K562 (cell line): Measurements from ENCODE around the gene OPTN. TPM values are rescaled to one million over a fixed set of nuclear protein-coding genes. Genes with fewer than 3 reads are reported as not detected.

ENCODE experiments used
- AFF1 ChIP-seq, 2 experiments: fragments of 450-650 bp; IDR thresholded peaks; 2 replicates each; pipeline ENCODE4 v1.6.1; 2018; ENCODE audit warnings: mild to moderate bottlenecking in 2 of 2, low read depth in 1 of 2; ENCODE audit not compliant: partially characterized antibody in 2 of 2
- CCAR2 ChIP-seq: fragments of 200-400 bp; formaldehyde crosslinking; IDR thresholded peaks from 2 replicates; pipeline ENCODE4 v1.6.1; 2017; ENCODE audit warnings: mild to moderate bottlenecking, low read depth, low read length
- CEBPB ChIP-seq: fragments of 450-650 bp; IDR thresholded peaks from 2 replicates; pipeline ENCODE4 v1.6.1; 2016; ENCODE audit warnings: missing genetic modification characterization, missing compliant biosample characterization
- CEBPG ChIP-seq, 3 experiments: fragments of 200-800 bp in 1 of 3; sonication (Bioruptor generic) in 1 of 3; sonication (generic) in 1 of 3; formaldehyde crosslinking in 1 of 3; IDR thresholded peaks in 2 of 3; conservative IDR thresholded peaks in 1 of 3; 2 replicates each; pipeline versions ENCODE4 v1.6.1 to v1.8.0; 2016 to 2022; ENCODE audit warnings: missing compliant biosample characterization in 2 of 3, missing genetic modification characterization in 2 of 3, mild to moderate bottlenecking in 1 of 3, missing genetic modification reagents in 1 of 3
- ETV5 ChIP-seq: sonication (generic); formaldehyde crosslinking; IDR thresholded peaks from 2 replicates; pipeline ENCODE4 v1.4.0; 2020; ENCODE audit warnings: low read depth, mild to moderate bottlenecking, missing genetic modification reagents
- EZH2 ChIP-seq: IDR thresholded peaks from 2 replicates; pipeline ENCODE4 v1.6.1; 2012; ENCODE audit warnings: low read depth, mild to moderate bottlenecking, inconsistent platforms, low read length, borderline replicate concordance
- HLTF ChIP-seq: fragments of 450-650 bp; IDR thresholded peaks from 2 replicates; pipeline ENCODE4 v1.6.1; 2016
- KHSRP ChIP-seq: fragments of 450-650 bp; IDR thresholded peaks from 2 replicates; pipeline ENCODE4 v1.6.1; 2017
- KLF16 ChIP-seq: IDR thresholded peaks from 2 replicates; pipeline ENCODE4 v1.6.1; 2016; ENCODE audit warnings: antibody characterized with exemption
- PCBP2 ChIP-seq: fragments of 200-400 bp; formaldehyde crosslinking; IDR thresholded peaks from 2 replicates; pipeline ENCODE4 v1.6.1; 2018; ENCODE audit warnings: low read length, low read depth, mild to moderate bottlenecking, moderate library complexity; ENCODE audit not compliant: poor library complexity, severe bottlenecking
- PRDM10 ChIP-seq: fragments of 450-650 bp; IDR thresholded peaks from 2 replicates; pipeline ENCODE4 v1.6.1; 2018; ENCODE audit not compliant: partially characterized antibody
- TAF7 ChIP-seq: fragments of 450-650 bp; IDR thresholded peaks from 2 replicates; pipeline ENCODE4 v1.6.1; 2016; ENCODE audit warnings: missing genetic modification characterization, missing compliant biosample characterization
- THRAP3 ChIP-seq: fragments of 450-650 bp; IDR thresholded peaks from 2 replicates; pipeline ENCODE4 v1.6.1; 2016; ENCODE audit warnings: mild to moderate bottlenecking, inconsistent platforms, borderline replicate concordance
- polyA plus RNA-seq, 8 experiments: library from polyadenylated mRNA; depleted of rRNA in 4 of 8; stranded (reverse) in 5 of 8; unstranded in 3 of 8; fragments of >200 nt; fragmentation: Nextera tagmentation in 2 of 8; fragmentation: Illumina TruSeq in 1 of 8; extraction: Ambion mirVana in 2 of 8; extraction: Trizol in 1 of 8; gene quantifications; 2 replicates each; pipeline versions ENCODE4 v1.2.1 to v1.2.3, GENCODE V29; 2011 to 2014; ENCODE audit warnings: inconsistent platforms in 1 of 8, missing spikeins in 1 of 8
- total RNA-seq, 7 experiments: library from RNA; depleted of rRNA in 6 of 7; stranded (reverse); fragments of >200 nt in 6 of 7; fragmentation: Illumina TruSeq in 2 of 7; extraction: Trizol in 2 of 7; gene quantifications; 2 replicates each; pipeline versions ENCODE4 v1.2.1 to v1.2.3, GENCODE V29; 2011 to 2021; ENCODE audit warnings: low replicate concordance in 1 of 7
- TF ChIP-seq, protein P1 (sequence below): fragments of 250-450 bp; sonication (Bioruptor Pico); IDR thresholded peaks from 2 replicates; pipeline ENCODE4 v1.5.0; 2021

The OPTN gene
- total and polyA plus RNA-seq, 9 of the 15 experiments (the other 6 are each of a cell fraction or from before 2014, with no cell fraction given) = 2.2 to 6.8 (median 5.0) TPM

- no peak for TF ChIP-seq AFF1 (IDR thresholded peaks at IDR 0.05; ENCODE audit: low read depth in 1 of 2, partially characterized antibody in 2 of 2)
- peak; percentile 46 for TF ChIP-seq ETV5 (CRISPR knock-in tag)
- no peak for TF ChIP-seq KHSRP
- TF ChIP-seq PCBP2 = no peak
- TF ChIP-seq CCAR2 = no peak
- TF ChIP-seq KLF16 = no peak
- TF ChIP-seq CEBPG (CRISPR knock-in tag; IDR thresholded peaks at IDR 0.05) = no peak; the same call in 1 of the 2 replicates
- TF ChIP-seq CEBPG (tag; conservative IDR thresholded peaks at IDR 0.05 in 1 of 2, IDR thresholded peaks at IDR 0.05 in 1 of 2) = no peak
- TF ChIP-seq, protein P1, sequence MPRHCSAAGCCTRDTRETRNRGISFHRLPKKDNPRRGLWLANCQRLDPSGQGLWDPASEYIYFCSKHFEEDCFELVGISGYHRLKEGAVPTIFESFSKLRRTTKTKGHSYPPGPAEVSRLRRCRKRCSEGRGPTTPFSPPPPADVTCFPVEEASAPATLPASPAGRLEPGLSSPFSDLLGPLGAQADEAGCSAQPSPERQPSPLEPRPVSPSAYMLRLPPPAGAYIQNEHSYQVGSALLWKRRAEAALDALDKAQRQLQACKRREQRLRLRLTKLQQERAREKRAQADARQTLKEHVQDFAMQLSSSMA (CRISPR knock-in tag) = no peak
- TF ChIP-seq THRAP3 = no peak
- TF ChIP-seq HLTF = no peak
- TF ChIP-seq CEBPB (tag) = no peak
- TF ChIP-seq EZH2 = no peak
- TF ChIP-seq PRDM10 = no peak
- TF ChIP-seq TAF7 (tag) = no peak
These were observed 61.2 kb downstream of the OPTN start, which contains the start of gene MCM10 (continued) for GRCh38 chr10:13160934-13161856.
